Left ventricle myocardium inferior (tissue), 1 donor: ENCODE results near the gene ELFN2. TPM values are rescaled to one million over a fixed set of nuclear protein-coding genes. Genes with fewer than 3 reads are reported as not detected.

ENCODE experiments used
- DNase-seq: peaks from one replicate; pipeline ENCODE4 v3.0.0-alpha.2; 2020
- H3K27ac ChIP-seq: fragments of 200-600 bp; replicated peaks from 2 replicates; pipeline ENCODE4 v1.8.0; 2021
- H3K27me3 ChIP-seq: fragments of 200-600 bp; 2 replicates; pipeline ENCODE4 v1.8.0; 2021; ENCODE audit warnings: low read depth
- H3K36me3 ChIP-seq: fragments of 200-600 bp; 2 replicates; pipeline ENCODE4 v1.8.0; 2021
- H3K4me1 ChIP-seq: fragments of 200-600 bp; 2 replicates; pipeline ENCODE4 v1.8.0; 2021
- H3K4me3 ChIP-seq: fragments of 200-600 bp; 2 replicates; pipeline ENCODE4 v1.8.0; 2021; ENCODE audit warnings: mild to moderate bottlenecking, moderate library complexity
- H3K9me3 ChIP-seq: fragments of 200-600 bp; replicated peaks from 2 replicates; pipeline ENCODE4 v1.8.0; 2021
- CTCF ChIP-seq: fragments of 200-600 bp; IDR thresholded peaks from 2 replicates; pipeline ENCODE4 v1.8.0; 2021; ENCODE audit warnings: antibody characterized with exemption, mild to moderate bottlenecking, borderline replicate concordance
- intact Hi-C: fragments of 100-400 bp; cut with micrococcal nuclease; formaldehyde crosslinking; loops from one replicate; pipeline ENCODE4 v1.11.0; 2022
- total RNA-seq: library from RNA; stranded (reverse); fragmentation: NEBNext Ultra II Directional; extraction: Animal tissue kit (Norgen Biotek cat#: 25700); gene quantifications from one replicate; pipeline ENCODE4 v1.2.1, GENCODE V29; 2021
- donor health status: DM: no; HTN: yes; CAD: no; lungs with severe emphysema.

ELFN2 gene
- total RNA-seq, 1 donor from 2014 or later: not detected

GRCh38 chr22:37393746-37394145 is 33.5 kb downstream of the ELFN2 start:
- no peak for TF ChIP-seq CTCF
- no peak for DNase-seq
- Histone ChIP-seq H3K27ac (no peak overlapping the region), H3K4me1 (no peaks in the 10 kb centered on the region), H3K4me3 (no peak overlapping the region), H3K9me3 (no peaks in the 10 kb centered on the region), H3K27me3 (peaks cover 70% of the 10 kb centered on the region), H3K36me3 (no peaks in the 10 kb centered on the region)
- intact Hi-C loops: no loop called here

- H3K4me1 ChIP-seq: no peaks in the 10 kb centered on the region
- H3K4me3 ChIP-seq: no peak overlapping the region
- intact Hi-C loops: no loop called here
- no peaks in the 10 kb centered on the region for H3K36me3 ChIP-seq
- H3K9me3 ChIP-seq: no peaks in the 10 kb centered on the region
- H3K27me3 ChIP-seq: peaks cover 71% of the 10 kb centered on the region
- no peak for DNase-seq
- H3K27ac ChIP-seq: no peak overlapping the region
- TF ChIP-seq CTCF: no peak
These were observed 34.5 kb downstream of the ELFN2 start for GRCh38 chr22:37392721-37393328.

GRCh38 chr22:37391702-37392101 is 35.6 kb downstream of the ELFN2 start:
- intact Hi-C loops: no loop called here
- Histone ChIP-seq H3K9me3 (no peaks in the 10 kb centered on the region), H3K27ac (no peak overlapping the region), H3K36me3 (no peaks in the 10 kb centered on the region), H3K4me3 (no peak overlapping the region), H3K27me3 (peaks cover 71% of the 10 kb centered on the region), H3K4me1 (no peaks in the 10 kb centered on the region)
- no peak for TF ChIP-seq CTCF
- no peak for DNase-seq

GRCh38 chr22:37390075-37390474 is 37.2 kb downstream of the ELFN2 start:
- Histone ChIP-seq H3K27me3 (peaks cover 71% of the 10 kb centered on the region), H3K9me3 (no peaks in the 10 kb centered on the region), H3K4me1 (no peaks in the 10 kb centered on the region), H3K36me3 (no peaks in the 10 kb centered on the region), H3K4me3 (no peak overlapping the region), H3K27ac (no peak overlapping the region)
- DNase-seq: no peak
- no peak for TF ChIP-seq CTCF
- intact Hi-C loops: no loop called here

- Histone ChIP-seq H3K36me3 (no peaks in the 10 kb centered on the region), H3K4me1 (no peaks in the 10 kb centered on the region), H3K27me3 (peaks cover 63% of the 10 kb centered on the region), H3K27ac (no peak overlapping the region), H3K4me3 (no peak overlapping the region), H3K9me3 (no peaks in the 10 kb centered on the region)
- no peak for TF ChIP-seq CTCF
- intact Hi-C loops: no loop called here
- no peak for DNase-seq
These were observed 38.7 kb downstream of the ELFN2 start for GRCh38 chr22:37388538-37388937.
